Neuronal stem cell (in vitro differentiated cells): ENCODE results near the gene ITGAE.

ENCODE experiments used
- DNase-seq: peaks from one replicate; pipeline ENCODE4 v3.0.0-alpha.2; 2013; ENCODE audit warnings: low spot score
- H2AFZ ChIP-seq: one replicate; pipeline ENCODE4 v1.6.1; 2013; ENCODE audit warnings: mild to moderate bottlenecking, low read length, inconsistent platforms
- H2AK5ac ChIP-seq: 2 replicates; pipeline ENCODE4 v1.6.1; 2013; ENCODE audit warnings: low read depth, mild to moderate bottlenecking, inconsistent platforms, low read length, moderate library complexity, mixed read lengths
- H2BK120ac ChIP-seq: 2 replicates; pipeline ENCODE4 v1.6.1; 2013; ENCODE audit warnings: low read depth, mild to moderate bottlenecking, inconsistent platforms, low read length, moderate library complexity, mixed read lengths
- H2BK12ac ChIP-seq: one replicate; pipeline ENCODE4 v1.6.1; 2013; ENCODE audit warnings: low read length, inconsistent platforms
- H2BK15ac ChIP-seq: 2 replicates; pipeline ENCODE4 v1.6.1; 2013; ENCODE audit warnings: mild to moderate bottlenecking, low read length, inconsistent platforms, mixed read lengths
- H2BK5ac ChIP-seq: one replicate; pipeline ENCODE4 v1.6.1; 2013; ENCODE audit warnings: inconsistent platforms, mild to moderate bottlenecking, low read length, moderate library complexity
- H3K14ac ChIP-seq: one replicate; pipeline ENCODE4 v1.6.1; 2013; ENCODE audit warnings: low read length, inconsistent platforms
- H3K18ac ChIP-seq: 2 replicates; pipeline ENCODE4 v1.6.1; 2013; ENCODE audit warnings: low read length, inconsistent platforms
- H3K23ac ChIP-seq: 2 replicates; pipeline ENCODE4 v1.6.1; 2013; ENCODE audit warnings: low read depth, mild to moderate bottlenecking, mixed read lengths, low read length, inconsistent platforms; ENCODE audit not compliant: poor library complexity
- H3K27ac ChIP-seq: replicated peaks from 3 replicates; pipeline ENCODE4 v1.5.1; 2013; ENCODE audit warnings: low read length, inconsistent platforms
- H3K27me3 ChIP-seq, 3 experiments: 2 replicates each; pipeline ENCODE4 v1.6.1; 2013; ENCODE audit warnings: low read length in 3 of 3, mild to moderate bottlenecking in 2 of 3, inconsistent platforms in 1 of 3, low read depth in 1 of 3, mixed read lengths in 1 of 3, moderate library complexity in 1 of 3; ENCODE audit not compliant: control insufficient read depth in 3 of 3, insufficient read depth in 3 of 3
- H3K36me3 ChIP-seq, 2 donors: replicated peaks in 1 of 2; 2 replicates each; pipeline ENCODE4 v1.6.1; 2013; ENCODE audit warnings: low read length in 2 of 2; ENCODE audit not compliant: control insufficient read depth in 2 of 2, insufficient read depth in 2 of 2
- H3K4ac ChIP-seq: 2 replicates; pipeline ENCODE4 v1.6.1; 2013; ENCODE audit warnings: inconsistent platforms, mild to moderate bottlenecking, low read length, moderate library complexity
- H3K4me1 ChIP-seq, 2 donors: 1 replicate in 1 of 2; 2 replicates in 1 of 2; pipeline ENCODE4 v1.6.1; 2013; ENCODE audit warnings: low read length in 2 of 2, low read depth in 1 of 2; ENCODE audit not compliant: control insufficient read depth in 2 of 2, insufficient read depth in 1 of 2
- H3K4me2 ChIP-seq: one replicate; pipeline ENCODE4 v1.6.1; 2013; ENCODE audit warnings: mild to moderate bottlenecking, low read length, inconsistent platforms; ENCODE audit not compliant: insufficient read depth, poor library complexity, severe bottlenecking
- H3K4me3 ChIP-seq, 2 donors: 2 replicates each; pipeline ENCODE4 v1.5.1; 2013; ENCODE audit warnings: low read length in 2 of 2, mild to moderate bottlenecking in 2 of 2, inconsistent platforms in 1 of 2, moderate library complexity in 1 of 2
- H3K79me1 ChIP-seq: one replicate; pipeline ENCODE4 v1.6.1; 2013; ENCODE audit warnings: low read depth, mild to moderate bottlenecking, inconsistent platforms, low read length, moderate library complexity
- H3K9ac ChIP-seq: one replicate; pipeline ENCODE4 v1.6.1; 2013; ENCODE audit warnings: mild to moderate bottlenecking, low read depth, low read length, inconsistent platforms; ENCODE audit not compliant: poor library complexity
- H3K9me3 ChIP-seq, 2 donors: replicated peaks in 1 of 2; 2 replicates each; pipeline versions ENCODE3 to v1.6.1; 2013; ENCODE audit warnings: low read length in 2 of 2, mild to moderate bottlenecking in 2 of 2, inconsistent platforms in 1 of 2, low read depth in 1 of 2, mixed read lengths in 1 of 2, moderate library complexity in 1 of 2; ENCODE audit not compliant: control insufficient read depth in 2 of 2, insufficient read depth in 1 of 2
- H4K8ac ChIP-seq: one replicate; pipeline ENCODE4 v1.6.1; 2013; ENCODE audit warnings: low read depth, mild to moderate bottlenecking, inconsistent platforms, low read length, moderate library complexity
- H4K91ac ChIP-seq: one replicate; pipeline ENCODE4 v1.6.1; 2013; ENCODE audit warnings: low read length, low read depth, mild to moderate bottlenecking, inconsistent platforms; ENCODE audit not compliant: poor library complexity
- WGBS, 2 donors: extraction: QIAGEN DNeasy Blood & Tissue Kit; methylation state at CpG; one replicate each; pipeline ENCODE4 v1.1.7; 2013; ENCODE audit warnings: missing lambda C conversion rate in 2 of 2, mixed read lengths in 1 of 2; ENCODE audit not compliant: insufficient read length in 2 of 2, insufficient replicate concordance in 1 of 2; ENCODE audit errors: extremely low coverage in 2 of 2; 5-methylcytosine and 5-hydroxymethylcytosine counted together

The ITGAE gene

GRCh38 chr17:3678095-3678820 is 122.7 kb downstream of the ITGAE start:
- Histone ChIP-seq H2AK5ac (peak overlapping the region; percentile 34), H3K4ac (no peak overlapping the region), H3K9ac (no peak overlapping the region), H3K14ac (no peak overlapping the region), H3K4me3 (no peak overlapping the region), H3K79me1 (no peaks in the 10 kb centered on the region), H3K18ac (no peak overlapping the region), H4K8ac (no peak overlapping the region), H3K9me3 (no peaks in the 10 kb centered on the region), H3K36me3 (no peaks in the 10 kb centered on the region), H4K91ac (no peak overlapping the region), H3K27ac (no peak overlapping the region), H2BK5ac (no peak overlapping the region), H2BK120ac (no peak overlapping the region), H2BK12ac (no peak overlapping the region), H3K23ac (no peak overlapping the region), H3K4me1 (peaks cover 6 to 8% of the 10 kb centered on the region in 2 donors), H3K4me2 (no peak overlapping the region), H2BK15ac (no peak overlapping the region), H3K27me3 (peaks cover 0 to 25% (median 0%) of the 10 kb centered on the region in 3 experiments), H2AFZ (peak overlapping the region; percentile 85)
- WGBS, 2 donors: no CpG with 5 or more reads among the region's 16 CpGs
- no peak for DNase-seq

- H3K36me3 ChIP-seq: peaks cover 2 to 8% of the 10 kb centered on the region in 2 donors
- peaks cover 6 to 8% of the 10 kb centered on the region in 2 donors for H3K4me1 ChIP-seq
- H2BK15ac ChIP-seq: no peak overlapping the region
- no peaks in the 10 kb centered on the region for H3K9me3 ChIP-seq
- no peak overlapping the region for H2AFZ ChIP-seq
- H3K27ac ChIP-seq: no peak overlapping the region
- H2BK5ac ChIP-seq: no peak overlapping the region
- H4K8ac ChIP-seq: no peak overlapping the region
- no peak overlapping the region for H3K9ac ChIP-seq
- no peak overlapping the region for H2BK12ac ChIP-seq
- no peak overlapping the region for H3K23ac ChIP-seq
- WGBS, 2 donors: no CpG with 5 or more reads among the region's 11 CpGs
- H2BK120ac ChIP-seq: no peak overlapping the region
- H2AK5ac ChIP-seq: no peak overlapping the region
- peaks cover 0 to 20% (median 0%) of the 10 kb centered on the region in 3 experiments for H3K27me3 ChIP-seq
- no peaks in the 10 kb centered on the region for H3K79me1 ChIP-seq
- no peak overlapping the region for H4K91ac ChIP-seq
- no peak overlapping the region for H3K4ac ChIP-seq
- no peak for DNase-seq
- no peak overlapping the region for H3K18ac ChIP-seq
- H3K4me3 ChIP-seq: no peak overlapping the region
- no peak overlapping the region for H3K4me2 ChIP-seq
- no peak overlapping the region for H3K14ac ChIP-seq
These were observed 125.1 kb downstream of the ITGAE start for GRCh38 chr17:3675886-3676285.

- no peaks in the 10 kb centered on the region for H3K9me3 ChIP-seq
- H3K18ac ChIP-seq: no peak overlapping the region
- H3K4me3 ChIP-seq: no peak overlapping the region
- WGBS, 2 donors: no CpG with 5 or more reads among the region's 4 CpGs
- peaks cover 2 to 20% of the 10 kb centered on the region in 2 donors for H3K36me3 ChIP-seq
- no peak overlapping the region for H2AFZ ChIP-seq
- H3K4ac ChIP-seq: no peak overlapping the region
- H3K4me1 ChIP-seq: peaks cover 6 to 10% of the 10 kb centered on the region in 2 donors
- no peak overlapping the region for H2BK15ac ChIP-seq
- no peak overlapping the region for H2BK120ac ChIP-seq
- DNase-seq: no peak
- no peak overlapping the region for H2BK12ac ChIP-seq
- no peak overlapping the region for H2BK5ac ChIP-seq
- no peak overlapping the region for H4K8ac ChIP-seq
- H3K79me1 ChIP-seq: peaks cover 6% of the 10 kb centered on the region
- peaks cover 0 to 6% (median 0%) of the 10 kb centered on the region in 3 experiments for H3K27me3 ChIP-seq
- H3K27ac ChIP-seq: no peak overlapping the region
- H3K4me2 ChIP-seq: no peak overlapping the region
- H3K23ac ChIP-seq: no peak overlapping the region
- H3K9ac ChIP-seq: no peak overlapping the region
- H2AK5ac ChIP-seq: no peak overlapping the region
- H3K14ac ChIP-seq: no peak overlapping the region
- no peak overlapping the region for H4K91ac ChIP-seq
These were observed 128.4 kb downstream of the ITGAE start for GRCh38 chr17:3672571-3672970.

GRCh38 chr17:3669548-3669947 is 131.4 kb downstream of the ITGAE start:
- H3K18ac ChIP-seq: no peak overlapping the region
- no peak overlapping the region for H2BK12ac ChIP-seq
- no CpG with 5 or more reads among the region's 12 CpGs for WGBS, 2 donors
- H3K9ac ChIP-seq: no peak overlapping the region
- H3K36me3 ChIP-seq: peaks cover 5 to 25% of the 10 kb centered on the region in 2 donors
- no peak overlapping the region for H2AFZ ChIP-seq
- H3K79me1 ChIP-seq: peaks cover 13% of the 10 kb centered on the region
- H3K14ac ChIP-seq: no peak overlapping the region
- H3K4me3 ChIP-seq: peak overlapping the region; percentile 94 to 97
- H3K27ac ChIP-seq: no peak overlapping the region
- H2BK120ac ChIP-seq: no peak overlapping the region
- no peak overlapping the region for H2BK15ac ChIP-seq
- H3K27me3 ChIP-seq: no peaks in the 10 kb centered on the region
- H3K4ac ChIP-seq: no peak overlapping the region
- no peak overlapping the region for H4K8ac ChIP-seq
- H3K23ac ChIP-seq: no peak overlapping the region
- H2BK5ac ChIP-seq: no peak overlapping the region
- no peak for DNase-seq
- no peak overlapping the region for H2AK5ac ChIP-seq
- peak overlapping the region; percentile 72 for H3K4me2 ChIP-seq
- peaks cover 11 to 14% of the 10 kb centered on the region in 2 donors for H3K4me1 ChIP-seq
- no peaks in the 10 kb centered on the region for H3K9me3 ChIP-seq
- H4K91ac ChIP-seq: no peak overlapping the region
